ENCODE results near the gene SAT1. TPM values are rescaled to one million over a fixed set of nuclear protein-coding genes. Genes with fewer than 3 reads are reported as not detected.
A peak's percentile ranks its signal among the peaks of the same experiment; 100 is the strongest.

The SAT1 gene
- total and polyA plus RNA-seq, 10 of the 15 experiments (the other 5 are each of a cell fraction or from before 2014, with no cell fraction given) = 42.2 to 234 (median 60.4) TPM

GRCh38 chrX:23789386-23790154, 6.6 kb downstream of the SAT1 start:
- Histone ChIP-seq H2AFZ (ENCODE audit: control insufficient read depth, low read depth, low read length) (no peak overlapping the region), H3K36me3 (ENCODE audit: control insufficient read depth in 2 of 2, insufficient read depth in 2 of 2, low read length in 1 of 2) (no peaks in the 10 kb centered on the region), H3K9ac (ENCODE audit: control insufficient read depth, insufficient read depth, low read length) (no peak overlapping the region), H3K4me1 (ENCODE audit: control insufficient read depth, insufficient read depth, low read length) (no peaks in the 10 kb centered on the region), H3K27me3 (replicated peaks in 1 of 2; ENCODE audit: control insufficient read depth in 2 of 2, insufficient read depth in 2 of 2, low read length in 1 of 2) (no peaks in the 10 kb centered on the region), H3K79me2 (ENCODE audit: control insufficient read depth, insufficient read depth, low read length) (peaks cover 2% of the 10 kb centered on the region; the same call in 1 of the 2 replicates), H4K20me1 (ENCODE audit: control insufficient read depth, insufficient read depth) (no peaks in the 10 kb centered on the region), H3K4me3 (no peak overlapping the region), H3K9me3 (replicated peaks; ENCODE audit: control insufficient read depth, insufficient read depth, low read length) (no peaks in the 10 kb centered on the region), H3K4me2 (ENCODE audit: control insufficient read depth, insufficient read depth) (no peak overlapping the region), H3K27ac (ENCODE audit: control insufficient read depth, insufficient read depth) (no peak overlapping the region)
- DNase-seq (ENCODE audit: low read depth, low spot score) (no peak), FAIRE-seq (no peak), ATAC-seq (no peak)
- no TSS peak for BruUV-seq (replicated peaks)
- ChIA-PET SMC1A (ENCODE audit: uncharacterized antibody, unreplicated experiment) (interaction anchor here (1.0 kb wide), 1 partner anchor 112 kb away, joined by 4 read pairs; no protein-coding TSS in a partner anchor), POLR2A (no interaction called here), CTCF (interaction anchor here (2.3 kb wide), 1 partner anchor 112 kb away, joined by 11 read pairs; no protein-coding TSS in a partner anchor), RAD21 (ENCODE audit: unreplicated experiment) (interaction anchor here (2.6 kb wide), 1 partner anchor 112 kb away, joined by 9 read pairs; no protein-coding TSS in a partner anchor)
- WGBS (ENCODE audit: insufficient coverage, insufficient replicate concordance, low lambda C conversion rate, missing lambda C conversion rate) = 60% methylated on average over 8 of the region's 8 CpGs
- intact Hi-C loops (cut with micrococcal nuclease; ENCODE audit: unreplicated experiment) = loop anchor here (10.0 kb wide), 1 partner anchor 265 kb away; the partner anchor contains the start of gene EIF2S3
- TF ChIP-seq RCOR1 (conservative IDR thresholded peaks at IDR 0.05; ENCODE audit: low read depth, low read length) = no peak
- TF ChIP-seq CBFB (IDR thresholded peaks at IDR 0.05; ENCODE audit: low read depth) = no peak
- in situ Hi-C loops (cut with MboI) = no loop called here

DNA sequence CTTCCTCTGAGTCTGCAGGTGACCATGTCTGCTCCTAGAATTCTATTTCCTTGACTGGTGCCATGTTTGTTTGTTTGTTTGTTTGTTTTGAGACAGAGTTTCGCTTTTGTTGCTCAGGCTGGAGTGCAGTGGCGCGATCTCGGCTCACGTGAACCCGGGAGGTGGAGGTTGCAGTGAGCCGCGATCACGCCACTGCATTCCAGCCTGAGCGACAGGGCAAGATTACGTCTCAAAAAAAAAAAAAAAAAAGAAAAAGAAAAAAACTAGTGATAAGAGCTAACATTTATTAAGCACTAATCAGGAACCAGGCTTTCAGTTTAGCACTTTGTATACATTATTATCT, 7.2 kb downstream of the SAT1 start:
- TF ChIP-seq BCL3 (IDR thresholded peaks at IDR 0.05; ENCODE audit: borderline replicate concordance, insufficient read depth, low read depth, low read length, poor library complexity, severe bottlenecking) (peak; percentile 66), MEF2B (IDR thresholded peaks at IDR 0.05; ENCODE audit: partially characterized antibody, poor library complexity, severe bottlenecking) (no peak), JUND (IDR thresholded peaks at IDR 0.05; ENCODE audit: low read depth, low read length) (no peak)
- in situ Hi-C loops (cut with MboI) (no loop called here), intact Hi-C loops (cut with micrococcal nuclease; ENCODE audit: unreplicated experiment) (no loop called here)
- Histone ChIP-seq H3K36me3 (ENCODE audit: control insufficient read depth in 2 of 2, insufficient read depth in 2 of 2, low read length in 1 of 2) (no peaks in the 10 kb centered on the region), H3K4me2 (ENCODE audit: control insufficient read depth, insufficient read depth) (no peak overlapping the region), H3K9me3 (replicated peaks; ENCODE audit: control insufficient read depth, insufficient read depth, low read length) (no peaks in the 10 kb centered on the region), H3K9ac (ENCODE audit: control insufficient read depth, insufficient read depth, low read length) (no peak overlapping the region), H2AFZ (ENCODE audit: control insufficient read depth, low read depth, low read length) (no peak overlapping the region), H3K79me2 (ENCODE audit: control insufficient read depth, insufficient read depth, low read length) (no peaks in the 10 kb centered on the region), H3K4me3 (no peak overlapping the region), H3K27me3 (replicated peaks in 1 of 2; ENCODE audit: control insufficient read depth in 2 of 2, insufficient read depth in 2 of 2, low read length in 1 of 2) (no peaks in the 10 kb centered on the region), H3K27ac (ENCODE audit: control insufficient read depth, insufficient read depth) (no peak overlapping the region), H4K20me1 (ENCODE audit: control insufficient read depth, insufficient read depth) (no peaks in the 10 kb centered on the region), H3K4me1 (ENCODE audit: control insufficient read depth, insufficient read depth, low read length) (no peaks in the 10 kb centered on the region)
- BruUV-seq (replicated peaks) = no TSS peak
- ATAC-seq (no peak), DNase-seq (ENCODE audit: low read depth, low spot score) (no peak), FAIRE-seq (no peak)
- ChIA-PET RAD21 (ENCODE audit: unreplicated experiment) (interaction anchor here (2.6 kb wide), 1 partner anchor 112 kb away, joined by 9 read pairs; no protein-coding TSS in a partner anchor), POLR2A (interaction anchor here (0.7 kb wide), 2 partner anchors 28 to 112 kb away, joined by 6 to 8 read pairs; no protein-coding TSS in a partner anchor), CTCF (interaction anchor here (2.3 kb wide), 1 partner anchor 111 kb away, joined by 11 read pairs; no protein-coding TSS in a partner anchor), SMC1A (ENCODE audit: uncharacterized antibody, unreplicated experiment) (interaction anchor here (1.0 kb wide), 1 partner anchor 111 kb away, joined by 4 read pairs; no protein-coding TSS in a partner anchor)
- WGBS (ENCODE audit: insufficient coverage, insufficient replicate concordance, low lambda C conversion rate, missing lambda C conversion rate) = 92% methylated on average over 10 of the region's 11 CpGs
